Mucosa of descending colon (tissue), 3 donors: ENCODE data around the gene GABARAPL1. TPM values are rescaled to one million over a fixed set of nuclear protein-coding genes. Genes with fewer than 3 reads are reported as not detected.
"Not testable (repeated sequence)": the region's sequence is repeated elsewhere in the genome, so short reads cannot be mapped to it uniquely, and the experiment has no call there.

Experiments used
- ATAC-seq: fragments of 200-7000 bp; cut with Tn5 transposase; one replicate; pipeline ENCODE4 v1.9.1; 2020; ENCODE audit warnings: mild to moderate bottlenecking, moderate library complexity
- DNase-seq, 3 donors: peaks; one replicate each; pipeline ENCODE4 v3.0.0-alpha.2; 2020
- H3K36me3 ChIP-seq: fragments of 200-600 bp; one replicate; pipeline ENCODE4 v1.8.0; 2021; ENCODE audit warnings: low read depth, mild to moderate bottlenecking
- H3K4me1 ChIP-seq: fragments of 200-600 bp; one replicate; pipeline ENCODE4 v1.8.0; 2021; ENCODE audit warnings: low read depth, mild to moderate bottlenecking
- H3K4me3 ChIP-seq: fragments of 200-600 bp; one replicate; pipeline ENCODE4 v1.8.0; 2021; ENCODE audit warnings: mild to moderate bottlenecking
- H3K9me3 ChIP-seq: fragments of 200-600 bp; one replicate; pipeline ENCODE4 v1.8.0; 2021; ENCODE audit warnings: mild to moderate bottlenecking
- CTCF ChIP-seq: fragments of 200-600 bp; IDR thresholded peaks from one replicate; pipeline ENCODE4 v1.8.0; 2022; ENCODE audit warnings: antibody characterized with exemption, mild to moderate bottlenecking
- intact Hi-C, 2 donors: fragments of 100-400 bp; cut with DNase I in 1 of 2; cut with micrococcal nuclease in 1 of 2; formaldehyde crosslinking; loops; one replicate each; pipeline versions ENCODE4 v1.11.0 to v1.11.1; 2022; cut with DNase I, micrococcal nuclease
- total RNA-seq, 3 donors: library from RNA; stranded (reverse); fragmentation: NEBNext Ultra II Directional in 2 of 3; extraction: Animal tissue kit (Norgen Biotek cat#: 25700) in 2 of 3; gene quantifications; one replicate each; pipeline versions ENCODE4 v1.2.1 to v1.2.4, GENCODE V29; 2021 to 2023
- donor health status: DM: no; HTN: no; CAD: no; lungs with moderate emphysema.
- donor health status: DM: no; HTN: no; CAD: no.
- donor health status: DM: no; HTN: yes; CAD: no.

GABARAPL1 gene
- total RNA-seq, 3 donors from 2014 or later = 34.4 to 93.4 (median 41.0) TPM

- no peaks in the 10 kb centered on the region for H3K4me1 ChIP-seq
- no peak overlapping the region for H3K4me3 ChIP-seq
- H3K36me3 ChIP-seq = no peaks in the 10 kb centered on the region
- ATAC-seq (peak; percentile 92), DNase-seq (peak in 2 of 3 donors; percentile 54 to 75)
- no peaks in the 10 kb centered on the region for H3K9me3 ChIP-seq
- intact Hi-C loops = loop anchor here in 1 of 2 donors (2.0 kb wide), 1 partner anchor 38 kb away; no protein-coding TSS in a partner anchor
- TF ChIP-seq CTCF = peak; percentile 46
Observed at GRCh38 chr12:10190558-10191388, 21.9 kb upstream of the GABARAPL1 start.

GRCh38 chr12:10191865-10192264, 20.8 kb upstream of the GABARAPL1 start:
- Histone ChIP-seq H3K4me3 (no peak overlapping the region), H3K9me3 (no peaks in the 10 kb centered on the region), H3K36me3 (no peaks in the 10 kb centered on the region), H3K4me1 (no peaks in the 10 kb centered on the region)
- intact Hi-C loops = loop anchor here in 1 of 2 donors (2.0 kb wide), 1 partner anchor 39 kb away; no protein-coding TSS in a partner anchor
- ATAC-seq (no peak), DNase-seq (no peak)
- no peak for TF ChIP-seq CTCF

- H3K9me3 ChIP-seq = no peaks in the 10 kb centered on the region
- TF ChIP-seq CTCF = no peak
- intact Hi-C loops = no loop called here
- no peak for ATAC-seq
- H3K36me3 ChIP-seq = no peaks in the 10 kb centered on the region
- no peaks in the 10 kb centered on the region for H3K4me1 ChIP-seq
- no peak overlapping the region for H3K4me3 ChIP-seq
- no peak for DNase-seq
Observed at GRCh38 chr12:10194160-10194670, 18.5 kb upstream of the GABARAPL1 start.

- no peak for ATAC-seq
- no peak for TF ChIP-seq CTCF
- intact Hi-C loops = no loop called here
Observed at GRCh38 chr12:10196210-10196609, 16.5 kb upstream of the GABARAPL1 start.

GRCh38 chr12:10197879-10198278, 14.8 kb upstream of the GABARAPL1 start:
- Histone ChIP-seq H3K36me3 (no peaks in the 10 kb centered on the region), H3K9me3 (no peaks in the 10 kb centered on the region), H3K4me3 (no peak overlapping the region), H3K4me1 (no peaks in the 10 kb centered on the region)
- intact Hi-C loops = no loop called here
- no peak for TF ChIP-seq CTCF
- ATAC-seq (no peak), DNase-seq (no peak)

More at GRCh38 chr12:10196210-10196609, 16.5 kb upstream of the GABARAPL1 start:
- H3K4me3 ChIP-seq = no peak overlapping the region
- H3K36me3 ChIP-seq = no peaks in the 10 kb centered on the region
- H3K4me1 ChIP-seq = no peaks in the 10 kb centered on the region
- no peak for DNase-seq
- H3K9me3 ChIP-seq = no peaks in the 10 kb centered on the region

- intact Hi-C loops, H3K4me3 ChIP-seq, DNase-seq, ATAC-seq, H3K9me3 ChIP-seq, H3K36me3 ChIP-seq, H3K4me1 ChIP-seq: not testable (repeated sequence)
Observed at GRCh38 chr12:10204495-10204894, 8.2 kb upstream of the GABARAPL1 start.
